GM12864 (cell line): ENCODE measurements around the gene TAP1.

Experiments
- DNase-seq: peaks from one replicate; pipeline ENCODE4 v3.0.0-alpha.2; 2011; ENCODE audit warnings: low read depth
- H3K4me3 ChIP-seq: 2 replicates; pipeline ENCODE4 v1.5.1; 2011; ENCODE audit warnings: mild to moderate bottlenecking, low read depth, low read length, control low read depth
- CTCF ChIP-seq: IDR thresholded peaks from 2 replicates; pipeline ENCODE4 v1.5.1; 2011; ENCODE audit warnings: low read depth, mild to moderate bottlenecking, moderate library complexity, low read length, control low read depth, inconsistent platforms; ENCODE audit errors: missing control alignments

Gene TAP1

GRCh38 chr6:32832535-32832934 lies 21.0 kb downstream of the TAP1 start:
- no peak overlapping the region for H3K4me3 ChIP-seq
- no peak for DNase-seq
- TF ChIP-seq CTCF = no peak

GRCh38 chr6:32830936-32831335 lies 22.6 kb downstream of the TAP1 start:
- DNase-seq = no peak
- TF ChIP-seq CTCF = no peak
- H3K4me3 ChIP-seq = no peak overlapping the region

- no peak for TF ChIP-seq CTCF
- H3K4me3 ChIP-seq = no peak overlapping the region
- no peak for DNase-seq
Observed at GRCh38 chr6:32830017-32830416, 23.5 kb downstream of the TAP1 start.

- DNase-seq = no peak
- no peak for TF ChIP-seq CTCF
- no peak overlapping the region for H3K4me3 ChIP-seq
Observed at GRCh38 chr6:32829495-32829894, 24.0 kb downstream of the TAP1 start.

GRCh38 chr6:32827025-32827424 lies 26.5 kb downstream of the TAP1 start:
- TF ChIP-seq CTCF = no peak
- H3K4me3 ChIP-seq = no peak overlapping the region
- no peak for DNase-seq

- no peak overlapping the region for H3K4me3 ChIP-seq
- no peak for DNase-seq
- TF ChIP-seq CTCF = peak; percentile 28
Observed at GRCh38 chr6:32825966-32826365, 27.5 kb downstream of the TAP1 start.

- no peak for DNase-seq
- TF ChIP-seq CTCF = no peak
- H3K4me3 ChIP-seq = no peak overlapping the region
Observed at GRCh38 chr6:32819729-32820128, 33.8 kb downstream of the TAP1 start.
